Loucy (cell line): Measurements from ENCODE around the gene TOM1L2.

Experiments
- CTCF ChIP-seq: fragments of 200-600 bp; sonication (generic); conservative IDR thresholded peaks from 2 replicates; pipeline ENCODE4 v1.5.1; 2014; ENCODE audit warnings: mild to moderate bottlenecking, antibody characterized with exemption, low read length
- EZH2phosphoT487 ChIP-seq: fragments of 200-600 bp; IDR thresholded peaks from 2 replicates; pipeline ENCODE4 v1.6.1; 2018; ENCODE audit warnings: antibody characterized with exemption, mild to moderate bottlenecking, moderate library complexity, borderline replicate concordance

- TF ChIP-seq CTCF (no peak), EZH2phosphoT487 (no peak)
These were observed 50.8 kb downstream of the TOM1L2 start for GRCh38 chr17:17921192-17922069.
